Cerebellar cortex (tissue), 1 donor: ENCODE data around the gene VRK3.
A peak's percentile ranks its signal among the peaks of the same experiment; 100 is the strongest.

Source experiments
- DNase-seq: peaks from one replicate; pipeline ENCODE4 v3.0.0-alpha.2; 2015; ENCODE audit warnings: low spot score

Gene VRK3

GRCh38 chr19:50030225-50030624 lies 5.1 kb upstream of the VRK3 start:
- no peak for DNase-seq

- no peak for DNase-seq
Measured at GRCh38 chr19:50026550-50026906, 1.4 kb upstream of the VRK3 start.

GRCh38 chr19:50025794-50026549 lies 800 bp upstream of the VRK3 start, which contains the start of gene ZNF473:
Gene ZNF473, plus strand, starts transcription at chr19:50026005. Its CDS starts 5,078 bp downstream, at chr19:50031083.
- DNase-seq, result peak; percentile 97

GRCh38 chr19:50024719-50025021 lies 502 bp downstream of the VRK3 start:
- DNase-seq, result no peak

DNA sequence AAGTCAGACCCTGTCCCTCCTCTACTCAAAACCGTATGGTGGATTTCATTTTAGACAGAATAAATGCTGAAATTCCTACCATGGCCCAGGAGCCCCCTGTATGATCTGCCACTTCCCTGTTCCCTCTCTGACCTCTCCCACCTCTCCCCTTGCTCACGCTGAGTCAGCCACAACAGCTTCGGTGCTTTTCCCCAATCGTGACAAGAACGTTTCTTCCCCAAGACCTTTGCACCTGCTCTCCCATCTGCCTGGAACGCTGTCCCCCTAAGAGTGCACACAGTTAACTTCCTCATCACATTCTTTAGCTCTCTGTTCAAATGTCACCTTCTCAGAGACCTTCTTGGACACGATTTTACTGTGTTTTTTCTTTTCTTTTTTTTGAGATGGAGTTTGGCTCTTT lies 2.3 kb downstream of the VRK3 start:
- DNase-seq, result no peak

- DNase-seq, result no peak
Measured at GRCh38 chr19:50020481-50020880, 4.7 kb downstream of the VRK3 start.

GRCh38 chr19:50016225-50016807 lies 8.9 kb downstream of the VRK3 start:
- DNase-seq, result no peak

DNA sequence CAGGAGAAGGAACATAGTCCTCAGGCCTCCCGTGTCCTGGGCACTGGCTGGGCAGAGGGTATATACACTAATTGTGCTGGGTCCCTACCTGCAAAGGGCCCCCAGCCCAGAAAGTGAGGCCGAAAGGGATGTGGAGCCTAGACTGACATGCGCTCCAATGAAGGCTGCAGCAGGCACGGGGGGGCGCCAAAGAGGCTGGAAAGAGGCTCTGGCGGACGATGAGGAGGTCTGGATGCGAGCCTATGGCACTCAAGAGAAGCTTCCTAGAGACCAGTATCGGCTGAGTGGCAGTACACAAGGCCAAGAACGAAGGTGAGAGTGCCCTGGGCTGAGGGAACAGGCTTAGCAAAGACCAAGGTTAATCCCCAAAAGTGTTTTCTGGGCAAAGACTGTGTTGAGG lies 16.6 kb downstream of the VRK3 start:
- DNase-seq, result no peak

GRCh38 chr19:50007947-50008346 lies 17.2 kb downstream of the VRK3 start:
- no peak for DNase-seq

- no peak for DNase-seq
Measured at GRCh38 chr19:50007170-50007569, 18.0 kb downstream of the VRK3 start.

DNA sequence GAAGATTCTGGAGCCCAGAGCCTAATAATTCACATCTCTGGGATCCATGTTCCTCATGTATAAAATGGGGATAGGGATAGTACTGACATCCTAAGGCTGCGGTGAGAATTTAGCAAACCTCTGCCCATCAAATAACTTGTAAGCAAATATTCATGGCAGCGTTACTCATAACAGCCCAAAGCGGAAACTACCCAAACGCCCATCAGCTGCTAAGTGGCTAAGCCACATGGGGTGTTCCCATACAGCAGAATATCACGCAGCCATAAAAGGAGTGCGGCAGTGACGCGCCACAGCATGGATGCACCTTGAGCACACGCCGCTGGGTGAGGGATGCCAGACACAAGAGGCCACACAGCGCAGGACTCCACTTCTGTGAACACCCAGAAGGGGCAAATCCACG lies 19.7 kb downstream of the VRK3 start:
- DNase-seq, result no peak

GRCh38 chr19:50003810-50004419 lies 21.3 kb downstream of the VRK3 start:
- DNase-seq, result no peak

DNA sequence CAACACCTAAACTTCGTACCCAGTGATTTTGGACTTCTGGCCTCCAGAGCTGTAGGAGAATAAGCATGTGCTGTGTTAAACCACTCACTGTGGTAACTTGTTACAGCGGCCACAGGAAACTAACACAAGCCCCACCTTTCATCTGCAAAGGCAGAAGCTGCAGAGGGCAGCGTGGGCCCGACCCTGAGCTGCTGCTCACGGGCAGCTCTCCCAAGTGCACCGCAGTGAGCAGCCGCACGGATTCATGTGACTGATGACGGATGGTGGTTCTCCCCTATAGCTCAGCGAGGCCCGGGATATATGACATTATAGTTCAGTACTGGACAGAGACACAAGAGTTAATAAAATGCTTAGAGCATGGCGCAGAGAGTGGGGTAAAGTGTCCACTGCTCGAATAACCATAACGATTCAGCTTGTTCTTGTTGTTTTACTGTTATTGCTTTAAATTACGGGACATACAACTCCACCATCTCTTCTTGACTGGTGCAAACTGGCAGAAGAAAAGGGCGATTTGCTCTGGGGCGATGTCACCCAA lies 21.9 kb downstream of the VRK3 start:
- DNase-seq, result no peak

DNA sequence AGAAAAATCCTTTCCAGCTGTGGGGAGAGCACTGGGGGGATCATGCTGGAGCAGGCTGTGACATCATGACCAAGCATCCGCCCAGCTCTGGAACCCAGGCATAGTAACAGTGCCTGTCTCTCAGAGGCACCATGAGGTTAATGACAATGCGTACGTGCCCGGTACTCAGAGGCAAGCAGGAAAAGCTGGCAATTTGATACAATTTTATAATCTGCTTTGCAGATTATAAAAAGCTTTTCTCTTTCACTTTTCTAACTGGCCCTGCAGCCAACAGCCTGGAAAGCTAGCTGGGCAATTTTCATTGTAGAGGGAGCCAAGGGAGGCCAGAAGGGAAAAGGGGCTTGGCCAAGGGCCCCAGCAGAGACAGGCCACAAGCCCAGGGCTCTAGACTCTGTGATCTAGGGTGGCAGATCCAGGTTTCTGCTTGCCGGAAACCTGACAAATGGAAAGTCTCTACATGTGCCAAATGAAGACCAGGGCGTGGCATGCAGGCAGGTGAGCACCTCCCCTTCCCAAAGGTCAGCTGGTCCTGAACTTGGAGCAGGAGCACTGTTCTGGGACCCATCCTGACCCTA lies 22.7 kb downstream of the VRK3 start:
- DNase-seq, result peak; percentile 72

DNA sequence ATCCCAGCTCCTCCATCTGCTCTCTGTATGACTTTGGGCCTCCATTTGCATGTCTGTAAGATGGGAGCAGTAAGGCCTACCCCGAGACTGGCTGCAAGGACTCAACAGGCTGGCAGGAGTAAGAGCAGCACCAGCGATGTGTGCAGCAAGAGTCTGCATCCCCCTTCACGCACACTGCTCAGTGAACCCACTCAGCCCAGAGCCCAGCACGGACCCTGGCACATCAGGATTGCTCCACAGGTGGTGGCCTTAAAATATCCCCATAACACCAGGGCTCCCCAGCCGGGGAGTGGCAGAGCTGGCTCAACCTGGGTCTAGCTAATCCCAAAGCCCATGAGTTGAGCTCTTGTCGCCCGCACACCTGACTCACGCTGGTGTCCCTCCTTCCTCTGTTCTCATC lies 23.4 kb downstream of the VRK3 start:
- DNase-seq, result no peak

DNA sequence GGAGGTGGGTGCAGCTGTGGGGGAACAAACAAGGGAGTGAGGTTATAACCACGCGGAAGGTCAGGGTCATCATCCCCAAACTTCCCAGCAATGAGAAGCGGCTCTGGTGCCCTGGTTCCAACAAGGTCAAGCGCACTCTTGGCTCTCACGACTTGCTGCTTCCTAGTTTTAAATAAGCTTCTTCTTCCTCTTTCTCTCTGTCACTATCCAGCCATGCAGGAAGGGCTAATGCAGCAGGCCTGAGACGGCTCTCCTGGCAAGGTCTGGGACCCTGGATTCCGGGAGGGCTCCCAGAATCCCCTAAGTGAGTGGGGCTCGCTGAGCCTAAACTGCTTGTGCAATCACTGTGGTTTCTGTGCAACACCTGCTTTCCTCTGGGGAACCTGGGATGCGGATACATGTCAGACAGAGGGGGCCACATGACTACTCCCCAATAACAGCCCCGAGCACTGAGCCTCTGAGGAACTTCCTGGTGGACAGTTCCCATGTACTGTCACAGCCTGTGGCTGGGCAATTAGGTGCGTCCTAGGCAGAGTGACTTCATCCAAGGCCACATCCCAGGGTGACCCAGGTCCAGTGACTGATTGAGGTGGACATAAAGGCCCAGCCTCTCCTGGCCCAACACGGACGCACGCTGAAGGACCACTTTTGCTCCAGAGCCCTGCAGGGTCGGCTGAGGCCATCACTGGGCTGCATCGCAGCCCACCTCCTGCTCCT lies 24.2 kb downstream of the VRK3 start:
- DNase-seq, result no peak

- DNase-seq, result no peak
Measured at GRCh38 chr19:50000038-50000840, 24.9 kb downstream of the VRK3 start.

GRCh38 chr19:49999371-50000010 lies 25.7 kb downstream of the VRK3 start:
- DNase-seq, result peak; percentile 61

DNA sequence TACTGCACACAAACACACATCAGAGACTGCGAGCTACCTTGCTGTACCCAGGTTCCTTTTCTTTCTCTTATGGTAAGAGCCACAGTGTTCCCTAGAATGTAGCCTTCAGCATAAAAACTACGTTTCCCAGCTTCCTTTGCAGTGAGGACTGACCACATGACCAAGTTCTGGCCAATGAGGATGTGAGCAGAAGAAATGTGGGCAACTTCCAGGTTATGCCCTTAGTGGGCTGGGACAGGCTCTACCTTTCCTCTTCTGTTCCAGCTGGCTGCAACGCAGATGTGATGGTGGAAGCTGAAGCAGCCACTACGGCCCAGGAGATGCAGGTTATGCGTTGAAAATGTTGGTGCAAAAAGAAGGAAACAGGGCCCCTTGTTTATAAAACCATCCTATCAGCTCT lies 27.5 kb downstream of the VRK3 start:
- DNase-seq, result peak; percentile 62

GRCh38 chr19:49988433-49988832 lies 36.7 kb downstream of the VRK3 start:
- no peak for DNase-seq

- no peak for DNase-seq
Measured at GRCh38 chr19:49988007-49988406, 37.2 kb downstream of the VRK3 start.
